Caco-2 (cell line): ENCODE results near the gene STRIT1. TPM values are rescaled to one million over a fixed set of nuclear protein-coding genes. Genes with fewer than 3 reads are reported as not detected.

Experiments
- BruUV-seq: library from RNA; stranded (reverse); fragments of 400-500 nt; replicated peaks from 2 replicates; lab custom pipeline; 2021; lab: Mats Ljungman, UMichigan
- CTCF ChIA-PET: fragments of 300-600 bp; sonication (Branson Sonifier 250); formaldehyde crosslinking; loops from one replicate; lab custom pipeline; 2022; ENCODE audit warnings: antibody characterized with exemption; lab: Charles Lee
- POLR2A ChIA-PET: fragments of 300-600 bp; sonication (Branson Sonifier 250); formaldehyde crosslinking; loops from one replicate; lab custom pipeline; 2022; ENCODE audit warnings: antibody characterized with exemption; lab: Charles Lee
- DNase-seq, 2 experiments: peaks; one replicate each; pipeline versions ENCODE4 v3.0.0 to v3.0.0-alpha.2; 2020 to 2022
- H3K27me3 ChIP-seq: replicated peaks from 2 replicates; pipeline ENCODE4 v1.6.0; 2011; ENCODE audit warnings: low read length; ENCODE audit not compliant: control insufficient read depth, insufficient read depth
- H3K36me3 ChIP-seq: 2 replicates; pipeline ENCODE4 v1.5.1; 2011; ENCODE audit warnings: low read length; ENCODE audit not compliant: control insufficient read depth, insufficient read depth
- H3K4me1 ChIP-seq: fragments of 250-450 bp; sonication (Bioruptor Pico); 2 replicates; pipeline ENCODE4 v1.5.1; 2020; ENCODE audit warnings: mild to moderate bottlenecking
- H3K4me3 ChIP-seq: 2 replicates; pipeline ENCODE4 v1.5.1; 2011; ENCODE audit warnings: low read depth, mild to moderate bottlenecking, control low read depth, low read length
- H3K9me3 ChIP-seq: fragments of 250-450 bp; sonication (Bioruptor Pico); 2 replicates; pipeline ENCODE4 v1.5.1; 2020; ENCODE audit warnings: mild to moderate bottlenecking, moderate library complexity
- H3K27ac Mint-ChIP-seq: one replicate; pipeline ENCODE4 v1.8.0; 2022; ENCODE audit warnings: mixed read lengths; ENCODE audit not compliant: unreplicated experiment
- H3K27me3 Mint-ChIP-seq: one replicate; pipeline ENCODE4 v1.8.0; 2022; ENCODE audit warnings: mixed read lengths; ENCODE audit not compliant: insufficient read depth, unreplicated experiment
- H3K36me3 Mint-ChIP-seq: one replicate; pipeline ENCODE4 v1.8.0; 2022; ENCODE audit warnings: mild to moderate bottlenecking, mixed read lengths; ENCODE audit not compliant: insufficient read depth, unreplicated experiment
- H3K4me1 Mint-ChIP-seq: one replicate; pipeline ENCODE4 v1.8.0; 2022; ENCODE audit warnings: low read depth, mixed read lengths; ENCODE audit not compliant: unreplicated experiment
- H3K4me3 Mint-ChIP-seq: one replicate; pipeline ENCODE4 v1.8.0; 2022; ENCODE audit warnings: mild to moderate bottlenecking, moderate library complexity, mixed read lengths; ENCODE audit not compliant: unreplicated experiment
- H3K9me3 Mint-ChIP-seq: one replicate; pipeline ENCODE4 v1.8.0; 2022; ENCODE audit warnings: mixed read lengths; ENCODE audit not compliant: unreplicated experiment
- CTCF ChIP-seq, 2 experiments: fragments of 200-600 bp in 1 of 2; IDR thresholded peaks; 1 replicate in 1 of 2; 2 replicates in 1 of 2; pipeline versions ENCODE4 v1.5.1 to v1.8.0; 2011 to 2022; ENCODE audit warnings: antibody characterized with exemption in 1 of 2, control low read depth in 1 of 2, inconsistent platforms in 1 of 2, low read depth in 1 of 2, low read length in 1 of 2, mild to moderate bottlenecking in 1 of 2, moderate library complexity in 1 of 2; ENCODE audit not compliant: insufficient read depth in 1 of 2, severe bottlenecking in 1 of 2, unreplicated experiment in 1 of 2
- intact Hi-C: fragments of 100-400 bp; cut with micrococcal nuclease; formaldehyde crosslinking; loops from one replicate; pipeline ENCODE4 v1.10.0; 2022; ENCODE audit not compliant: unreplicated experiment
- total RNA-seq: library from RNA; stranded (reverse); gene quantifications from 2 replicates; pipeline ENCODE4 v1.2.3, GENCODE V29; 2022

The STRIT1 gene
- total RNA-seq, 1 experiment from 2014 or later, result not detected

DNA sequence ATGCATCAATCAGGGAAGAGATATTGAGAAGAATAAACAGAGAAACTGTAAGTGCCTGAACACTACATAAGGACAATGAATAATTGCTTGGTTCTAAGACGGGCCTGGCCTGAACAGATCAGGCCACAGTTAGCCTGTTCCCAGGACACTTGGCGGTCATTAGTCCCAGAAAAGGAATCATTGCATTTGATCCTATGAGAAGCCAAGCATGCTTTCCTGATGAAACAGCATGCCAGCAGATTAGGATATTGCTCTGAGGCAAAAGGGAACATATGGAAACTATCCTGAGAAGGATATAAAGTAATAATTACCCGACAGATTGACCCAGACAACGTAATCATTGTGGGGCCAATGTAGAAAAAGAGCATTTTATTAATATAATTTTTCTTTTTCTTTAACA is 51.9 kb downstream of the STRIT1 start:
- BruUV-seq, result no TSS peak
- Histone ChIP-seq H3K27me3 (no peaks in the 10 kb centered on the region), H3K4me1 (no peaks in the 10 kb centered on the region), H3K36me3 (no peaks in the 10 kb centered on the region), H3K4me3 (no peak overlapping the region), H3K9me3 (no peaks in the 10 kb centered on the region)
- H3K4me1 Mint-ChIP-seq, result no peaks in the 10 kb centered on the region
- intact Hi-C loops, result no loop called here
- no peaks in the 10 kb centered on the region for H3K9me3 Mint-ChIP-seq
- H3K27me3 Mint-ChIP-seq, result peaks cover 3% of the 10 kb centered on the region
- no peaks in the 10 kb centered on the region for H3K36me3 Mint-ChIP-seq
- CTCF ChIA-PET, result no interaction called here
- POLR2A ChIA-PET, result no interaction called here
- TF ChIP-seq CTCF (IDR thresholded peaks at IDR 0.05; ENCODE audit: insufficient read depth in 1 of 2, low read depth in 1 of 2, low read length in 1 of 2, severe bottlenecking in 1 of 2, unreplicated experiment in 1 of 2), result no peak
- no peak overlapping the region for H3K4me3 Mint-ChIP-seq
- no peak for DNase-seq
- no peak overlapping the region for H3K27ac Mint-ChIP-seq

Other genes with a start within 250 kb of the STRIT1 start
- gene MME, start 213.4 kb downstream of the STRIT1 start, total RNA-seq, result 0.52 and 1.8 TPM in 2 replicates